GM12891 (cell line): Measurements from ENCODE around the gene POU1F1.

Experiments
- PAX5 ChIP-seq: IDR thresholded peaks from 2 replicates; pipeline ENCODE4 v1.6.1; 2011; ENCODE audit warnings: low read length, moderate library complexity, mild to moderate bottlenecking; ENCODE audit not compliant: insufficient read depth, severe bottlenecking
- POLR2A ChIP-seq: IDR thresholded peaks from 2 replicates; pipeline ENCODE4 v1.6.1; 2011; ENCODE audit warnings: low read depth, low read length, control low read depth
- POLR2AphosphoS5 ChIP-seq: IDR thresholded peaks from 2 replicates; pipeline ENCODE4 v1.6.1; 2011; ENCODE audit warnings: low read depth, low read length, control low read depth
- SPI1 ChIP-seq: IDR thresholded peaks from 2 replicates; pipeline ENCODE4 v1.6.1; 2011; ENCODE audit warnings: low read depth, low read length, control low read depth
- TAF1 ChIP-seq: IDR thresholded peaks from 2 replicates; pipeline ENCODE4 v1.6.1; 2011; ENCODE audit warnings: low read depth, low read length, control low read depth

GRCh38 chr3:87246662-87247429 is 29.5 kb downstream of the POU1F1 start:
- TF ChIP-seq POLR2AphosphoS5 (no peak), POLR2A (no peak), TAF1 (no peak), PAX5 (no peak), SPI1 (no peak)
